Left ventricle myocardium superior (tissue), 1 donor: ENCODE results near the gene PRAMEF12. TPM values are rescaled to one million over a fixed set of nuclear protein-coding genes. Genes with fewer than 3 reads are reported as not detected.
"Not testable (repeated sequence)": the region's sequence is repeated elsewhere in the genome, so short reads cannot be mapped to it uniquely, and the experiment has no call there.

Source experiments
- ATAC-seq: fragments of 200-7000 bp; cut with Tn5 transposase; one replicate; pipeline ENCODE4 v1.9.1; 2020; ENCODE audit warnings: mild to moderate bottlenecking, moderate library complexity
- DNase-seq: peaks from one replicate; pipeline ENCODE4 v3.0.0-alpha.2; 2020
- intact Hi-C: fragments of 100-400 bp; cut with micrococcal nuclease; formaldehyde crosslinking; loops from one replicate; pipeline ENCODE4 v1.11.0; 2022
- long read RNA-seq: library from polyadenylated mRNA; unstranded; transcript quantifications from one replicate; pipeline ENCODE4 v2.0.0, GENCODE V29; 2021
- total RNA-seq: library from RNA; stranded (reverse); fragmentation: NEBNext Ultra II Directional; extraction: Animal tissue kit (Norgen Biotek cat#: 25700); gene quantifications from one replicate; pipeline ENCODE4 v1.2.1, GENCODE V29; 2021
- donor health status: DM: no; HTN: yes; CAD: no; lungs with severe emphysema.

The PRAMEF12 gene
- total RNA-seq, result not detected
- long read RNA-seq, result 0 reads

GRCh38 chr1:12773438-12773837 is at the start of gene PRAMEF12:
PRAMEF12 (plus strand) TSS chr1:12773738; CDS start chr1:12774868, 1,130 bp downstream.
- intact Hi-C loops, result no loop called here
- ATAC-seq (no peak), DNase-seq (no peak)

- DNase-seq, result no peak
- ATAC-seq, result no peak
- intact Hi-C loops, result no loop called here
Observed at GRCh38 chr1:12728391-12728790, 45.1 kb upstream of the PRAMEF12 start.

GRCh38 chr1:12730156-12730555 is 43.4 kb upstream of the PRAMEF12 start:
- intact Hi-C loops, result no loop called here
- no peak for DNase-seq
- ATAC-seq, result no peak

- DNase-seq, intact Hi-C loops, ATAC-seq: not testable (repeated sequence)
Observed at GRCh38 chr1:12731084-12731483, 42.5 kb upstream of the PRAMEF12 start.

- no peak for ATAC-seq
- intact Hi-C loops, result no loop called here
- no peak for DNase-seq
Observed at GRCh38 chr1:12734651-12735050, 38.9 kb upstream of the PRAMEF12 start.

- DNase-seq (no peak), ATAC-seq (no peak)
- intact Hi-C loops, result no loop called here
Observed at GRCh38 chr1:12738934-12739333, 34.6 kb upstream of the PRAMEF12 start.

GRCh38 chr1:12739613-12740012 is 33.9 kb upstream of the PRAMEF12 start:
- no peak for ATAC-seq
- no peak for DNase-seq
- intact Hi-C loops, result no loop called here

GRCh38 chr1:12741946-12742345 is 31.6 kb upstream of the PRAMEF12 start:
- ATAC-seq (no peak), DNase-seq (no peak)
- intact Hi-C loops, result no loop called here

GRCh38 chr1:12745126-12745991 is 28.2 kb upstream of the PRAMEF12 start:
- DNase-seq (no peak), ATAC-seq (no peak)
- intact Hi-C loops, result no loop called here

- intact Hi-C loops, result no loop called here
- ATAC-seq, result no peak
- no peak for DNase-seq
Observed at GRCh38 chr1:12745992-12746323, 27.6 kb upstream of the PRAMEF12 start, which contains the start of gene CFAP107. CFAP107 (plus strand) TSS chr1:12746200; CDS start chr1:12746431, 231 bp downstream.

GRCh38 chr1:12748778-12749355 is 24.7 kb upstream of the PRAMEF12 start:
- DNase-seq, result no peak
- intact Hi-C loops, result no loop called here
- ATAC-seq, result no peak

GRCh38 chr1:12754738-12755137 is 18.8 kb upstream of the PRAMEF12 start:
- ATAC-seq, result no peak
- intact Hi-C loops, result no loop called here
- DNase-seq, result no peak

GRCh38 chr1:12756273-12756672 is 17.3 kb upstream of the PRAMEF12 start:
- intact Hi-C loops, result no loop called here

GRCh38 chr1:12756768-12757413 is 16.6 kb upstream of the PRAMEF12 start:
- ATAC-seq (no peak), DNase-seq (no peak)
- intact Hi-C loops, result no loop called here

More at GRCh38 chr1:12756273-12756672, 17.3 kb upstream of the PRAMEF12 start:
- DNase-seq (no peak), ATAC-seq (no peak)

GRCh38 chr1:12757836-12758235 is 15.7 kb upstream of the PRAMEF12 start:
- no peak for DNase-seq
- intact Hi-C loops, result no loop called here
- no peak for ATAC-seq

GRCh38 chr1:12760256-12760795 is 13.2 kb upstream of the PRAMEF12 start:
- no peak for ATAC-seq
- intact Hi-C loops, result no loop called here
- no peak for DNase-seq

- intact Hi-C loops, result no loop called here
- ATAC-seq (no peak), DNase-seq (no peak)
Observed at GRCh38 chr1:12761781-12762180, 11.8 kb upstream of the PRAMEF12 start.

GRCh38 chr1:12762766-12763165 is 10.8 kb upstream of the PRAMEF12 start:
- intact Hi-C loops, result no loop called here
- ATAC-seq (no peak), DNase-seq (no peak)

- intact Hi-C loops, result no loop called here
Observed at GRCh38 chr1:12763479-12763878, 10.1 kb upstream of the PRAMEF12 start.

GRCh38 chr1:12764016-12764415 is 9.5 kb upstream of the PRAMEF12 start:
- intact Hi-C loops, result no loop called here
- ATAC-seq, result no peak
- no peak for DNase-seq

More at GRCh38 chr1:12763479-12763878, 10.1 kb upstream of the PRAMEF12 start:
- ATAC-seq (no peak), DNase-seq (no peak)
